ENCODE measurements around the gene DPCD. TPM values are rescaled to one million over a fixed set of nuclear protein-coding genes. Genes with fewer than 3 reads are reported as not detected.

DPCD gene
- total RNA-seq, 4 donors from 2014 or later = 12.2 to 16.0 (median 13.5) TPM

- TF ChIP-seq CTCF (IDR thresholded peaks at IDR 0.05; ENCODE audit: low read depth) = no peak
These were observed 23.2 kb downstream of the DPCD start for GRCh38 chr10:101611096-101611905.

- no peak for TF ChIP-seq CTCF (IDR thresholded peaks at IDR 0.05; ENCODE audit: low read depth)
These were observed 24.0 kb downstream of the DPCD start for GRCh38 chr10:101612086-101612485.

- no peak for TF ChIP-seq CTCF (IDR thresholded peaks at IDR 0.05; ENCODE audit: low read depth)
These were observed 24.8 kb downstream of the DPCD start for GRCh38 chr10:101612872-101613271.

GRCh38 chr10:101613646-101614045, 25.5 kb downstream of the DPCD start:
- TF ChIP-seq CTCF (IDR thresholded peaks at IDR 0.05; ENCODE audit: low read depth) = no peak

GRCh38 chr10:101614663-101615524, 26.8 kb downstream of the DPCD start:
- no peak for TF ChIP-seq CTCF (IDR thresholded peaks at IDR 0.05; ENCODE audit: low read depth)

GRCh38 chr10:101615525-101616116, 27.5 kb downstream of the DPCD start:
- no peak for TF ChIP-seq CTCF (IDR thresholded peaks at IDR 0.05; ENCODE audit: low read depth)
